Measurements from ENCODE around the gene GCSAM.

GRCh38 chr3:112131111-112131510, 1.9 kb downstream of the GCSAM start:
- no peak for TF ChIP-seq POLR2A (IDR thresholded peaks at IDR 0.05)
- TF ChIP-seq CTCF (IDR thresholded peaks at IDR 0.05): no peak
